ENCODE measurements around the gene CEP350.
"Not testable (repeated sequence)": the region's sequence is repeated elsewhere in the genome, so short reads cannot be mapped to it uniquely, and the experiment has no call there.

CEP350 gene

GRCh38 chr1:180119837-180120236 lies 165.2 kb downstream of the CEP350 start:
- Mint-ChIP-seq H3K27me3 (no peaks in the 10 kb centered on the region), H3K36me3 (ENCODE audit: low read depth) (peaks cover 10% of the 10 kb centered on the region), H3K27ac (no peak overlapping the region), H3K4me3 (no peak overlapping the region), H3K4me1 (ENCODE audit: low read depth) (peaks cover 32% of the 10 kb centered on the region), H3K9me3 (no peaks in the 10 kb centered on the region)
- intact Hi-C loops (cut with micrococcal nuclease): no loop called here

GRCh38 chr1:180123463-180123936 lies 168.9 kb downstream of the CEP350 start:
- Mint-ChIP-seq H3K4me1 (ENCODE audit: low read depth) (peaks cover 25% of the 10 kb centered on the region), H3K9me3 (no peaks in the 10 kb centered on the region), H3K36me3 (ENCODE audit: low read depth) (no peaks in the 10 kb centered on the region), H3K4me3 (no peak overlapping the region), H3K27ac (no peak overlapping the region), H3K27me3 (no peaks in the 10 kb centered on the region)
- intact Hi-C loops (cut with micrococcal nuclease): no loop called here

GRCh38 chr1:180130651-180131050 lies 176.0 kb downstream of the CEP350 start:
- intact Hi-C loops (cut with micrococcal nuclease): no loop called here

GRCh38 chr1:180131510-180131909 lies 176.9 kb downstream of the CEP350 start:
- intact Hi-C loops (cut with micrococcal nuclease): no loop called here
- Mint-ChIP-seq H3K36me3 (ENCODE audit: low read depth) (no peaks in the 10 kb centered on the region), H3K4me1 (ENCODE audit: low read depth) (peaks cover 58% of the 10 kb centered on the region), H3K27ac (peak overlapping the region; percentile 33), H3K27me3 (no peaks in the 10 kb centered on the region), H3K9me3 (no peaks in the 10 kb centered on the region), H3K4me3 (no peak overlapping the region)

More at GRCh38 chr1:180130651-180131050, 176.0 kb downstream of the CEP350 start:
- Mint-ChIP-seq H3K4me3 (no peak overlapping the region), H3K4me1 (ENCODE audit: low read depth) (peaks cover 51% of the 10 kb centered on the region), H3K27me3 (no peaks in the 10 kb centered on the region), H3K27ac (no peak overlapping the region), H3K36me3 (ENCODE audit: low read depth) (no peaks in the 10 kb centered on the region), H3K9me3 (no peaks in the 10 kb centered on the region)

GRCh38 chr1:180133193-180133592 lies 178.6 kb downstream of the CEP350 start:
- no peaks in the 10 kb centered on the region for H3K27me3 Mint-ChIP-seq
- intact Hi-C loops (cut with micrococcal nuclease): no loop called here
- no peaks in the 10 kb centered on the region for H3K36me3 Mint-ChIP-seq (ENCODE audit: low read depth)
- no peaks in the 10 kb centered on the region for H3K9me3 Mint-ChIP-seq
- no peak overlapping the region for H3K27ac Mint-ChIP-seq
- H3K4me1 Mint-ChIP-seq (ENCODE audit: low read depth): peaks cover 53% of the 10 kb centered on the region
- no peak overlapping the region for H3K4me3 Mint-ChIP-seq

GRCh38 chr1:180133688-180134087 lies 179.1 kb downstream of the CEP350 start:
- H3K4me3 Mint-ChIP-seq; H3K9me3 Mint-ChIP-seq; H3K27ac Mint-ChIP-seq; H3K27me3 Mint-ChIP-seq; H3K36me3 Mint-ChIP-seq (ENCODE audit: low read depth); intact Hi-C loops (cut with micrococcal nuclease): not testable (repeated sequence)
- peaks cover 49% of the 10 kb centered on the region for H3K4me1 Mint-ChIP-seq (ENCODE audit: low read depth)

GRCh38 chr1:180135535-180135934 lies 180.9 kb downstream of the CEP350 start:
- Mint-ChIP-seq H3K4me1 (ENCODE audit: low read depth) (peaks cover 36% of the 10 kb centered on the region), H3K36me3 (ENCODE audit: low read depth) (no peaks in the 10 kb centered on the region), H3K4me3 (no peak overlapping the region), H3K9me3 (no peaks in the 10 kb centered on the region), H3K27ac (no peak overlapping the region), H3K27me3 (no peaks in the 10 kb centered on the region)
- intact Hi-C loops (cut with micrococcal nuclease): no loop called here

- Mint-ChIP-seq H3K4me3 (no peak overlapping the region), H3K27ac (no peak overlapping the region), H3K4me1 (ENCODE audit: low read depth) (peaks cover 26% of the 10 kb centered on the region), H3K36me3 (ENCODE audit: low read depth) (no peaks in the 10 kb centered on the region), H3K9me3 (no peaks in the 10 kb centered on the region), H3K27me3 (no peaks in the 10 kb centered on the region)
- intact Hi-C loops (cut with micrococcal nuclease): no loop called here
These were observed 181.8 kb downstream of the CEP350 start for GRCh38 chr1:180136331-180136967.

- no peaks in the 10 kb centered on the region for H3K36me3 Mint-ChIP-seq (ENCODE audit: low read depth)
- H3K27ac Mint-ChIP-seq: no peak overlapping the region
- H3K9me3 Mint-ChIP-seq: no peaks in the 10 kb centered on the region
- intact Hi-C loops (cut with micrococcal nuclease): no loop called here
- peaks cover 21% of the 10 kb centered on the region for H3K4me1 Mint-ChIP-seq (ENCODE audit: low read depth)
- no peaks in the 10 kb centered on the region for H3K27me3 Mint-ChIP-seq
- no peak overlapping the region for H3K4me3 Mint-ChIP-seq
These were observed 182.4 kb downstream of the CEP350 start for GRCh38 chr1:180136968-180137356.

GRCh38 chr1:180137776-180138175 lies 183.2 kb downstream of the CEP350 start:
- H3K27me3 Mint-ChIP-seq: peaks cover under 1% of the 10 kb centered on the region
- intact Hi-C loops (cut with micrococcal nuclease): no loop called here
- H3K27ac Mint-ChIP-seq: no peak overlapping the region
- H3K36me3 Mint-ChIP-seq (ENCODE audit: low read depth): no peaks in the 10 kb centered on the region
- H3K9me3 Mint-ChIP-seq: no peaks in the 10 kb centered on the region
- peaks cover 13% of the 10 kb centered on the region for H3K4me1 Mint-ChIP-seq (ENCODE audit: low read depth)
- H3K4me3 Mint-ChIP-seq: no peak overlapping the region

GRCh38 chr1:180141381-180141934 lies 186.8 kb downstream of the CEP350 start:
- H3K4me1 Mint-ChIP-seq (ENCODE audit: low read depth): peaks cover 10% of the 10 kb centered on the region

GRCh38 chr1:180143359-180143758 lies 188.7 kb downstream of the CEP350 start:
- no peak overlapping the region for H3K4me3 Mint-ChIP-seq
- intact Hi-C loops (cut with micrococcal nuclease): no loop called here
- no peaks in the 10 kb centered on the region for H3K36me3 Mint-ChIP-seq (ENCODE audit: low read depth)
- no peak overlapping the region for H3K27ac Mint-ChIP-seq
- peaks cover 1% of the 10 kb centered on the region for H3K27me3 Mint-ChIP-seq
- H3K9me3 Mint-ChIP-seq: no peaks in the 10 kb centered on the region
- H3K4me1 Mint-ChIP-seq (ENCODE audit: low read depth): peaks cover 9% of the 10 kb centered on the region

More at GRCh38 chr1:180141381-180141934, 186.8 kb downstream of the CEP350 start:
- Mint-ChIP-seq H3K27me3 (peaks cover 1% of the 10 kb centered on the region), H3K27ac (no peak overlapping the region), H3K9me3 (no peaks in the 10 kb centered on the region), H3K36me3 (ENCODE audit: low read depth) (no peaks in the 10 kb centered on the region), H3K4me3 (no peak overlapping the region)
- intact Hi-C loops (cut with micrococcal nuclease): no loop called here

GRCh38 chr1:180144659-180145357 lies 190.2 kb downstream of the CEP350 start:
- no peaks in the 10 kb centered on the region for H3K36me3 Mint-ChIP-seq (ENCODE audit: low read depth)
- no peak overlapping the region for H3K4me3 Mint-ChIP-seq
- H3K27me3 Mint-ChIP-seq: peaks cover 1% of the 10 kb centered on the region
- H3K4me1 Mint-ChIP-seq (ENCODE audit: low read depth): peaks cover 9% of the 10 kb centered on the region
- intact Hi-C loops (cut with micrococcal nuclease): no loop called here
- peak overlapping the region; percentile 15 for H3K27ac Mint-ChIP-seq
- no peaks in the 10 kb centered on the region for H3K9me3 Mint-ChIP-seq

GRCh38 chr1:180145446-180145845 lies 190.8 kb downstream of the CEP350 start:
- Mint-ChIP-seq H3K27me3 (peaks cover 1% of the 10 kb centered on the region), H3K36me3 (ENCODE audit: low read depth) (no peaks in the 10 kb centered on the region), H3K27ac (peak overlapping the region; percentile 15), H3K4me3 (no peak overlapping the region), H3K4me1 (ENCODE audit: low read depth) (peaks cover 9% of the 10 kb centered on the region), H3K9me3 (no peaks in the 10 kb centered on the region)
- intact Hi-C loops (cut with micrococcal nuclease): no loop called here

Data from dendritic cell treated with granulocyte-macrophage colony-stimulating factor and Interleukin-4, amounts not matched to agents 40 ng/mL and 50 ng/mL, for 4 days (primary cell).